HG03064 (cell line): Measurements from ENCODE around the gene SEPTIN5.

ENCODE experiments used
- ATAC-seq: cut with Tn5 transposase; IDR thresholded peaks from one replicate; pipeline ENCODE4 v1.9.1; 2021; ENCODE audit warnings: low read depth; ENCODE audit not compliant: unreplicated experiment

SEPTIN5 gene

DNA sequence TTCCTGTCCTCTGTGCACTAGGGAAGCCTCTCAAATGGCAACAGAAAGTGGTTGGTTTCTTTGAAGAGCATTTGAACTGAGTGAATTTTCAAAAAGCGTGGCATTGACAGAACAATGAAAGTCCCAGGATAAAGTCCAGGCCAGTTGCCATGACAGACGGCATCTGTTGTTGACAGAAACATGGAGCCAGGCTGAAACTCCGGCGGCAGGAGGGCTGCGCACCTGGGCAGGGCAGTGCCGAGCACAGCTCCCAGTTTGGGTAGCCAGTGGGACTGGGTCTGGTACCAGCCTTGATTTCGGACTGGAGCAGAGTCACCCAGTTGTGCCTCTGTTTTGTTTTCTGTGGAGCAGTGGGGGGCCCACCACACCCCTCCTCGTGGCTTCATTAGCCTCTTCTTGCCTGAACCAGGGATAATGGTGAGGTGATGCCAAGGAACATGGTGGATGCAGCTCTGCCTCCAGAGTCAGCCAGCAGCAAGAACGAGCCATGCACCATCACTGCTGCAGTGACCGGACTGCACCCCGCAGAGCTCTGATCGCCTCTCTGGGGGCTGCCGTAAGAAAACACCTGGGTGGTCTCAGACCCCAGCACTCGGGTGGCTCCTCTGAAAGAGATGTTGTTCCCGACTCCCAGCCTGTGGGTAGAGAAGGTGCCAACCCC, 9.8 kb upstream of the SEPTIN5 start:
- no peak for ATAC-seq

- ATAC-seq, result no peak
Observed at GRCh38 chr22:19705181-19705934, 8.9 kb upstream of the SEPTIN5 start.

GRCh38 chr22:19706661-19707151, 7.6 kb upstream of the SEPTIN5 start:
- ATAC-seq, result no peak

- no peak for ATAC-seq
Observed at GRCh38 chr22:19707347-19708290, 6.7 kb upstream of the SEPTIN5 start.

DNA sequence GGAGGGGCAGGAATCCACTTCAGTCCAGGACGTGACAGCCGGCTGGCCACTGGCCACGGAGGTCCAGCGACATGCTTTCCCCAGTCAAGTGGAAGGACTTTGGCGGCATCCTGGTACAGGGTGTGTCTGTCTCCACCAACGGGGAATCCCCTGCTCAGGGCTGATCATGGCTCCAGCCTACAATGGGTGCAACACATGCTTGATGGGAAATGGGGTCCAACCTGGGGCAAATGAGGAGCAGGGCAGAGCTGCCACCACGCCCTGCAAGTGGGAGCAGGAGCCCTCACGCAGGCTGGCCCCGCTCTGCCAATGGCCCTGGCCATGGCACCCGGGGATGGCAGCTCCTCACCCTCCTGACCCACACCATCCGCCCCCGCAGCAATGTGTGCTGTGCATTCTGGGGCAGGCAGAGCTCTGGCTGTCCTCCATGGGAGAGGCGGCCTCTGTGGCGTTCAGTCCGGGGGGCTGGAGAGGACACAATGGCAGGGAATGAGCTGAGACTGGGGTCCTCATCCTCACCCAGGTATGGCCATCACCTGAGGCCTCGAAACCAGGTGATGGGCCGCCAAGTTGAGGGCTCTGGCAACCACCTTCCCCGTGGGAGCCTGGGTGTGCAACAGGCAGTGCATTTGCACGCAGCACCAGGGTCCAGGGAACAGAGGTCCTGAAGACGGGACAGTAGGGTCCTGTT, 5.8 kb upstream of the SEPTIN5 start:
- ATAC-seq, result no peak

DNA sequence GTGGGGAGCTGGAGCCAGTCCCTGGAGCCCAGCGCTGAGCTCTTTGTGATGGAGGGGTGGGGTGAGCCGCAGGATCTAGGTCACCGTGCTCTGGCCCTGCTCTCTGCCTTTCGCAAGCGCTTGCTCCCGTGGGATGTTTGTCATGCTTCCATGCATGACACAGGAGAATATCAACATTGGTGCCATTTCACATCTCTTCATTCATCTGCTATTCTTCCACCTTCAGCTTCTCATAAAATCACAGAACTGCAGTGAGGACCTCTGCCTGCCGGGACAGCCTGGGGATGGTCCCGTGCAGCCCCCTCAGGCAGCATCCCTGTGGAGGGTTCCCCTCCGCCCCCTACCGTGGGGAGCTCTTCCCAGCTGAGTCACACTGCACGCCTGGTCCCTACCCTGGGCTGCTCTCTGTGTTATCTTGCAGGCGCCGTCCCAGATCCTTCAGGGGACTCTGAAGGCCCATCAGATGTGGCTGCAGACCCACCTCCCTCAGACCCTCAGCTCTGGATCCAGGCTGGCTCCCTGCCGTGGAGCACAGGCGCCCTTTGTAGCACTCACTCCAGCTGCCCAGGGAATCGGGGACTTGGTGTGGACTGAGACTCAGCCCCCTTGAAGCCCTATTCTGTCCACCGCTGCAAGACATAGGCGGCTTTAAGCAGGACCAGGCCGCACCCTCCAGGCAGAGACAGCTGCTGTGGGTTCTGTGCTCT, 5.1 kb upstream of the SEPTIN5 start:
- no peak for ATAC-seq

DNA sequence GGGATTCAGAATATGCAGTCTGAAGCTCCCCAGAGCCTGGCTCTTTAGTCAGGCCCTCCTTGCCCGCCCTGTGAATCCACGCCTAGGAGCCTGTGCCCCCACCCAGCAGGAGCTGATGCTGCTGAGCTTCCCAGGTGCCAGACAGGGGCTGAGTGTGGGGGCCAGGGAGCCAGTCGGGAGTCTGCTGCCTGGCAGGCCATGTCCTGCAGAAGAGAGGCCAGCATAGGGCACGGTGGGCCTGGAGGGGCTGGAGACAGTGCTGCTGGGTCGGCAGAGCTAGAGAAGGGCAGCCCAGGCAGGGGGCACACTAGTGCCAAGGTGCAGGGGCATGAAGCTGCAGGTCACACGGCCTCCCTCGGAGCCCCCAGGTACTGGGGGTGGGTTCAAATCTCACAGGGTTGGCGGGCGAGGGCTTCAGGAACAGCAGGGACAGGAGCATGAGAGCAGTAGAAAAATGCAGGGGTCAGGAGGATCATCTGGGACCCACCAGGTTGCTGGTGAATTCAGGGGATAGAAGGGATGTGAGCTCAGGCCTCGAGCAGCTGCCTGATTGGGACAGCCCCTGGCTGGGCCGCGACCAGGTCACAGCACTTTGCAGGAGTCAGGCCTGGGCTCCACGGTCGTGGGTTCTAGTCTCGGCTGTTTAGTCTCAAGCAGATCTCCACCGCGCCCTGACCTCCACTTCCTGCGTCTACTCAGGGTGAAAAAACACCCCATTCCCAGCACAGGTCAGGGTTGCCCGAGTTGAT, 4.1 kb upstream of the SEPTIN5 start:
- ATAC-seq, result no peak

DNA sequence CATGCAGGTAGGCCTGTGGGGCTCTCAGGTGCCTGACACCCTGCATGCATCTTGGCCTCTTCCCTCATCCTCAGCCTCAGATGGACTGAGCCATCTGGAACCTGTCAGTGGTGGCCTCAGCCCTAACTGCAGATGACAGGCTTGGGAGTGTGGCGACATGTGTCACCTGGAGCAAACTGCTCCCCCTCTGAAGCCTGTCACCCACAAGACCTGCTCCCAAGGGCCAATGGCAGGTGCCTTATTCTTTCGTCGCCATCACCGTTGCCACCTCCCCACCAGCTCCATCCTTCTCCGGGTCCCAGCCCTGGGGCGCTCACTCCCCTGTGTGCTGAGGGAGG, 3.6 kb upstream of the SEPTIN5 start:
- no peak for ATAC-seq

GRCh38 chr22:19713245-19713644, 1.1 kb upstream of the SEPTIN5 start:
- no peak for ATAC-seq

GRCh38 chr22:19713650-19714311, 522 bp upstream of the SEPTIN5 start:
- no peak for ATAC-seq

DNA sequence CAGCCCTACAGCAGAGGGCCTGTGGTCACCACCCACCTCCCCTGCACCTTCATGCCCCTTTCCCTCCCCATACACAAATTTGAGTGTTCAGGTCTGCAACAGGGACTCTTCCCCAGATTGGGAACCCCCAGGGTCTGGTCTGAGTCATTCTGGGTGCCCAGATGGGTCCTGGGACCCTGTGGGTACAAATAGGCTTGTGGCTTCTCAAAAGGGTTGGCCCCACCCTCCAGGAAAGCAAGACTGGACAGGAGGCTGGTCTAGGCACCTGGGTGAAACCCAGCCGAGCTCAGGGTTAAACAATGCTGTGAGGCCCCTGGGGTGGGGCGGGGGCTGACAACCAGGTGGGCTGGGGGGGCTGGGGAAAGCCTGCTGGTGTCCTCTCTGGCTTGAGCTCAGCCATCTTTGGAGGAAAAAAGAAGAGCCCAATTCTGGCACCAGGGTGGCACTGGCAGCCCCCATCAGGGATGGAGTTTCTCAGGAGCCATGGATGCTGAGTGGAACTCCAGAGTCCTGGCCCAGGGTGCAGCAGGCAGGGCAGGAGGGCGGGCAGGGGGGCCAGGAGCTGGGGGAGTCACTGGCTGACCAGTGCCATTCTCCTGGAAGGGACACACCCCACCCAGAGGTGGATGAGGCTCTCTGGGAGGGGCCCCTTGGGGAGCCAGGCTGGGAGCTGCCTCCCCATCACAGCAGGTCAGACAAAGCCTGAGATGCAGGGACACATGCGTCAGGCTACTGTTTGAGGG, 1.1 kb downstream of the SEPTIN5 start:
- no peak for ATAC-seq

- ATAC-seq, result no peak
Observed at GRCh38 chr22:19716041-19716828, 1.9 kb downstream of the SEPTIN5 start.

GRCh38 chr22:19716829-19717105, 2.5 kb downstream of the SEPTIN5 start:
- no peak for ATAC-seq

DNA sequence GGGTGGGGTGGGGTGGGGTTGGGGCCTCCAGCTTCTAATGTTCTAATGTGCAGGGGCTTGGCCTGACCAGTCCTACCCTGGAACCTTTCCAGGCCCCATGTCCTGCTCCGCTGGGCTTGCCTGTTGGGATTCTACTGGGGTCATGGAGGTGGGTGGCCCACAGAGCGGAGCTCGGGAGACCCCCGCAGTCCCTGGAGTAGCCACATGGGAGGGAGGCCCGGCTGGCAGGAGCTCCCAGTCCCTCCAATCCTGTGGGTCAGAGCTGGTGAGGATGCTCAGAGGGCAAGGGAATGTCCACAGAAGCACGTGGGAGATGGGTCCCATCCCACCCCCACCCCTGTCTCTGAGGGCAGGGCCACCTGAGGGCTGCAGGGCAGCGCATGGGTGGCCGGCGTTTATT, 2.9 kb downstream of the SEPTIN5 start:
- no peak for ATAC-seq

- no peak for ATAC-seq
Observed at GRCh38 chr22:19717691-19718455, 3.6 kb downstream of the SEPTIN5 start.

DNA sequence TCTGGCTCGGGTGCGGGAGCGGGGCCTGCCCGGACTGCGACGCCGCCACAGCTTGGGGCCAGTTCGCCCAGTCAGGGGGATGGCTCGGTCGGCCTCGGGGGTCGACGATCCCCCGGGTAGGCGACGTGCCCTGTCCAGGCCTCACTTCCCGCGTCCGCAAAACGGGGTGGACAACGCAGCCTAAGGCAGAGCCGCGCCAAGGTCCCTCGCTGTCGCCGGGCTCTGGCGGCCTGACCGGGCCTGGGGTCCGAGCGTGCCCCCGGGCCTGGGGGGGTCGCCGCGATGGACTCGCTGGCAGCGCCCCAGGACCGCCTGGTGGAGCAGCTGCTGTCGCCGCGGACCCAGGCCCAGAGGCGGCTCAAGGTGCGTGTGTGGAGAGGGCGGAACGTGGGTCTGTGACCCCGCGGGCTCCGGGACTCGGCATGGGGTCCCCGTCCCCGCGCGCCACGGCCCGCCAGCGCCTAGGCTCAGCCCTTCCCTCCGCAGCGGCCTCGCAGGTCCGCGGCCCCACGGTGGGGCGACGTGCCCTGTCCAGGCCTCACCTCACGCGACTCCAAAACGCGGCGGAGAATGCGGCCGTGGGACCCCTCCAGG, 4.2 kb downstream of the SEPTIN5 start:
- ATAC-seq, result no peak
